Endothelial cell of umbilical vein (primary cell): Measurements from ENCODE around the gene TM4SF18. TPM values are rescaled to one million over a fixed set of nuclear protein-coding genes. Genes with fewer than 3 reads are reported as not detected.

ENCODE experiments used
- BruUV-seq: library from RNA; stranded (reverse); fragments of 400-500 nt; replicated peaks from 2 replicates; lab custom pipeline; 2021; lab: Mats Ljungman, UMichigan
- CTCF ChIA-PET: fragments of 300-600, 350-600 bp; sonication (Branson Sonifier 250); formaldehyde crosslinking; loops from one replicate; lab custom pipeline; 2021; ENCODE audit warnings: antibody characterized with exemption, inconsistent platforms; lab: Charles Lee
- POLR2A ChIA-PET: fragments of 300-600, 350-600 bp; sonication (Branson Sonifier 250); formaldehyde crosslinking; loops from one replicate; lab custom pipeline; 2021; ENCODE audit warnings: antibody characterized with exemption, inconsistent platforms; lab: Charles Lee
- DNase-seq: peaks from one replicate; pipeline ENCODE4 v3.0.0-alpha.2; 2011; ENCODE audit warnings: low read depth, low spot score
- FAIRE-seq: peaks from 2 replicates; lab custom pipeline; 2011; peaks lifted over from hg19 to GRCh38; lab: Jason Lieb, UNC
- H2AFZ ChIP-seq: 2 replicates; pipeline ENCODE4 v1.6.0; 2012; ENCODE audit warnings: low read depth, low read length, control low read depth, inconsistent platforms
- H3K27ac ChIP-seq: 2 replicates; pipeline ENCODE4 v1.5.1; 2011; ENCODE audit warnings: low read depth, mild to moderate bottlenecking, control low read depth, low read length, moderate library complexity; ENCODE audit not compliant: insufficient read depth
- H3K27me3 ChIP-seq, 2 experiments: 2 replicates each; pipeline versions ENCODE4 v1.6.0 to v1.6.1; 2011; ENCODE audit warnings: low read length in 2 of 2, mixed read lengths in 1 of 2; ENCODE audit not compliant: control insufficient read depth in 2 of 2, insufficient read depth in 2 of 2
- H3K36me3 ChIP-seq, 2 experiments: 2 replicates in 1 of 2; 3 replicates in 1 of 2; pipeline ENCODE4 v1.5.1; 2011; ENCODE audit warnings: low read length in 2 of 2, mild to moderate bottlenecking in 1 of 2, moderate library complexity in 1 of 2; ENCODE audit not compliant: control insufficient read depth in 2 of 2, insufficient read depth in 2 of 2; ENCODE audit errors: extremely low read depth in 1 of 2
- H3K4me1 ChIP-seq: 3 replicates; pipeline ENCODE4 v1.5.1; 2011; ENCODE audit warnings: mild to moderate bottlenecking, low read length; ENCODE audit not compliant: control insufficient read depth, insufficient read depth; ENCODE audit errors: extremely low read depth
- H3K4me2 ChIP-seq: 2 replicates; pipeline ENCODE4 v1.6.1; 2011; ENCODE audit warnings: low read length, control low read depth, mixed read lengths; ENCODE audit not compliant: insufficient read depth
- H3K4me3 ChIP-seq, 3 experiments: fragments of 200-600 bp in 1 of 3; sonication (generic), shearing (Covaris generic) in 1 of 3; replicated peaks in 1 of 3; 2 replicates each; pipeline ENCODE4 v1.5.1; 2011 to 2016; ENCODE audit warnings: control low read depth in 3 of 3, low read length in 3 of 3, mild to moderate bottlenecking in 2 of 3, inconsistent platforms in 1 of 3, low read depth in 1 of 3, moderate library complexity in 1 of 3; ENCODE audit not compliant: insufficient read depth in 1 of 3
- H3K79me2 ChIP-seq: 2 replicates; pipeline ENCODE4 v1.6.0; 2012; ENCODE audit warnings: low read length, inconsistent platforms; ENCODE audit not compliant: control insufficient read depth, insufficient read depth
- H3K9ac ChIP-seq: replicated peaks from 2 replicates; pipeline ENCODE3; 2011; ENCODE audit warnings: low read length, control low read depth; ENCODE audit not compliant: insufficient read depth; ENCODE audit errors: extremely low read depth
- H3K9me1 ChIP-seq: replicated peaks from 3 replicates; pipeline ENCODE4 v1.6.0; 2011; ENCODE audit warnings: mild to moderate bottlenecking, low read length; ENCODE audit not compliant: control insufficient read depth, insufficient read depth; ENCODE audit errors: extremely low read depth
- H3K9me3 ChIP-seq: replicated peaks from 2 replicates; pipeline ENCODE4 v1.5.1; 2012; ENCODE audit warnings: low read length, inconsistent platforms; ENCODE audit not compliant: control insufficient read depth, insufficient read depth
- H4K20me1 ChIP-seq: replicated peaks from 2 replicates; pipeline ENCODE3; 2011; ENCODE audit warnings: mild to moderate bottlenecking, low read length; ENCODE audit not compliant: control insufficient read depth, insufficient read depth; ENCODE audit errors: extremely low read depth
- EZH2 ChIP-seq: IDR thresholded peaks from 2 replicates; pipeline ENCODE4 v1.6.1; 2012; ENCODE audit warnings: borderline replicate concordance, low read depth, mild to moderate bottlenecking, moderate library complexity, low read length, inconsistent platforms; ENCODE audit not compliant: severe bottlenecking
- FOS ChIP-seq: IDR thresholded peaks from 2 replicates; pipeline ENCODE4 v1.6.1; 2011; ENCODE audit warnings: mild to moderate bottlenecking, low read length, moderate library complexity, borderline replicate concordance; ENCODE audit not compliant: insufficient read depth
- GATA2 ChIP-seq: IDR thresholded peaks from 2 replicates; pipeline ENCODE4 v1.7.0; 2011; ENCODE audit warnings: low read depth, mild to moderate bottlenecking, moderate library complexity, mixed read lengths, low read length; ENCODE audit not compliant: insufficient read length, insufficient read depth
- JUN ChIP-seq: IDR thresholded peaks from 2 replicates; pipeline ENCODE4 v1.6.1; 2011; ENCODE audit warnings: borderline replicate concordance, low read depth; ENCODE audit not compliant: insufficient read length, insufficient read depth
- MYC ChIP-seq: IDR thresholded peaks from one replicate; pipeline ENCODE4 v1.6.1; 2011; ENCODE audit warnings: mild to moderate bottlenecking, low read depth, low read length
- POLR2A ChIP-seq: IDR thresholded peaks from 2 replicates; pipeline ENCODE4 v1.6.1; 2012; ENCODE audit warnings: low read depth, mild to moderate bottlenecking, control low read depth, low read length
- POLR2AphosphoS5 ChIP-seq: IDR thresholded peaks from 2 replicates; pipeline ENCODE4 v1.6.1; 2012; ENCODE audit warnings: low read depth, mild to moderate bottlenecking, control low read depth, low read length, moderate library complexity; ENCODE audit not compliant: insufficient read depth
- dilution Hi-C: fragments of 300-500 bp; cut with MboI; formaldehyde crosslinking; loops from one replicate; pipeline ENCODE4 v1.15.0; 2019; ENCODE audit warnings: low sequenced_read_pairs; ENCODE audit not compliant: extremely low pct_ligation_motif_present
- intact Hi-C: fragments of 100-400 bp; cut with micrococcal nuclease; formaldehyde crosslinking; loops from one replicate; pipeline ENCODE4 v1.10.0; 2022
- polyA plus RNA-seq, 4 experiments: library from polyadenylated mRNA; depleted of rRNA in 3 of 4; stranded (reverse) in 3 of 4; unstranded in 1 of 4; fragments of >200 nt; gene quantifications; 2 replicates each; pipeline versions ENCODE4 v1.2.1 to v1.2.3, GENCODE V29; 2011 to 2012; ENCODE audit warnings: missing spikeins in 1 of 4
- total RNA-seq: library from RNA; stranded (reverse); gene quantifications from 2 replicates; pipeline ENCODE4 v1.2.3, GENCODE V29; 2021
- TF ChIP-seq, protein P1 (sequence below), 2 donors: IDR thresholded peaks; 1 replicate in 1 of 2; 2 replicates in 1 of 2; pipeline ENCODE4 v1.5.1; 2011; ENCODE audit warnings: low read length in 2 of 2, mild to moderate bottlenecking in 2 of 2, moderate library complexity in 2 of 2, control low read depth in 1 of 2, inconsistent platforms in 1 of 2, low read depth in 1 of 2; ENCODE audit not compliant: insufficient read depth in 1 of 2; ENCODE audit errors: extremely low read depth in 1 of 2
- TF ChIP-seq, protein P2 (sequence below): IDR thresholded peaks from 2 replicates; pipeline ENCODE4 v1.6.1; 2011; ENCODE audit not compliant: insufficient read depth, insufficient read length

Gene TM4SF18
- total and polyA plus RNA-seq, 2 donors (not counting 3 experiments of a cell fraction or from before 2014, with no cell fraction given), result 158 to 163 TPM

DNA sequence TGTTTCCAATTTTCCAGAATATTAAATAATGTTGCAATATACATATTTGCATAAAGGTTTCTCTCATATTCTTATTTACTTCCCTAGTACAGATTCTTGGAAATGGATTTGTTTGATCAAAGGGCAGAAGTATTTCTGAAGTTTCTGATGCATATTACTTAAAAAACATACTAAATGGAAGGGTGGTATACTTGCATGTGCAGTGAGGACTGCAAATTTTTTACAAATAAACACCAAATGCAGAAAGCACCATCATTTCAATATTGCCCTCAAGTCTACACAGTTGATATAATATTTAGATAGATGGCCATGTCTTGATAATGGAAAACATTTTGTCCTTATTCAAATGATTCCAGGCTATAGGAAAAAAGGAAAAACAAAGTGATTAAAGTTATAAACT, 12.3 kb downstream of the TM4SF18 start:
- TF ChIP-seq JUN (no peak), POLR2AphosphoS5 (no peak), POLR2A (no peak), GATA2 (no peak), MYC (no peak), FOS (no peak), EZH2 (no peak)
- TF ChIP-seq, protein P1, sequence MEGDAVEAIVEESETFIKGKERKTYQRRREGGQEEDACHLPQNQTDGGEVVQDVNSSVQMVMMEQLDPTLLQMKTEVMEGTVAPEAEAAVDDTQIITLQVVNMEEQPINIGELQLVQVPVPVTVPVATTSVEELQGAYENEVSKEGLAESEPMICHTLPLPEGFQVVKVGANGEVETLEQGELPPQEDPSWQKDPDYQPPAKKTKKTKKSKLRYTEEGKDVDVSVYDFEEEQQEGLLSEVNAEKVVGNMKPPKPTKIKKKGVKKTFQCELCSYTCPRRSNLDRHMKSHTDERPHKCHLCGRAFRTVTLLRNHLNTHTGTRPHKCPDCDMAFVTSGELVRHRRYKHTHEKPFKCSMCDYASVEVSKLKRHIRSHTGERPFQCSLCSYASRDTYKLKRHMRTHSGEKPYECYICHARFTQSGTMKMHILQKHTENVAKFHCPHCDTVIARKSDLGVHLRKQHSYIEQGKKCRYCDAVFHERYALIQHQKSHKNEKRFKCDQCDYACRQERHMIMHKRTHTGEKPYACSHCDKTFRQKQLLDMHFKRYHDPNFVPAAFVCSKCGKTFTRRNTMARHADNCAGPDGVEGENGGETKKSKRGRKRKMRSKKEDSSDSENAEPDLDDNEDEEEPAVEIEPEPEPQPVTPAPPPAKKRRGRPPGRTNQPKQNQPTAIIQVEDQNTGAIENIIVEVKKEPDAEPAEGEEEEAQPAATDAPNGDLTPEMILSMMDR (IDR thresholded peaks at IDR 0.05; ENCODE audit: extremely low read depth in 1 of 2, insufficient read depth in 1 of 2, low read depth in 1 of 2, low read length in 2 of 2), result no peak
- TF ChIP-seq, protein P2, sequence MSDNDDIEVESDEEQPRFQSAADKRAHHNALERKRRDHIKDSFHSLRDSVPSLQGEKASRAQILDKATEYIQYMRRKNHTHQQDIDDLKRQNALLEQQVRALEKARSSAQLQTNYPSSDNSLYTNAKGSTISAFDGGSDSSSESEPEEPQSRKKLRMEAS, result no peak
- dilution Hi-C loops (no loop called here), intact Hi-C loops (no loop called here)
- Histone ChIP-seq H3K9me3 (no peaks in the 10 kb centered on the region), H3K4me3 (no peak overlapping the region), H3K27me3 (no peaks in the 10 kb centered on the region), H3K79me2 (no peaks in the 10 kb centered on the region), H2AFZ (no peak overlapping the region), H3K4me1 (peaks cover 5% of the 10 kb centered on the region), H3K27ac (no peak overlapping the region), H3K4me2 (no peak overlapping the region), H3K36me3 (peaks cover 11 to 25% of the 10 kb centered on the region in 2 experiments), H3K9ac (no peak overlapping the region), H4K20me1 (no peaks in the 10 kb centered on the region), H3K9me1 (no peaks in the 10 kb centered on the region)
- POLR2A ChIA-PET, result no interaction called here
- no peak for FAIRE-seq
- no peak for DNase-seq
- no TSS peak for BruUV-seq
- CTCF ChIA-PET, result no interaction called here
